ENCODE data around the gene MYRF. TPM values are rescaled to one million over a fixed set of nuclear protein-coding genes. Genes with fewer than 3 reads are reported as not detected.

MYRF gene
- total RNA-seq, 2 experiments from 2014 or later, result 0.31 to 0.49 TPM

GRCh38 chr11:61834278-61835048 lies 82.0 kb downstream of the MYRF start:
- ATAC-seq (ENCODE audit: poor library complexity), result peak; percentile 76
- no peaks in the 10 kb centered on the region for H3K36me3 Mint-ChIP-seq (ENCODE audit: low read depth)
- no peak overlapping the region for H3K4me3 Mint-ChIP-seq
- POLR2A ChIA-PET, result interaction anchor here (0.5 to 0.7 kb wide), 2 partner anchors 43 to 237 kb away, joined by 3 read pairs; partner anchors contain the start of gene TMEM258
- Histone ChIP-seq H3K36me3 (ENCODE audit: insufficient read depth, low read length) (no peaks in the 10 kb centered on the region), H3K27ac (ENCODE audit: low read depth in 1 of 2, low read length in 2 of 2) (no peak overlapping the region), H3K27me3 (ENCODE audit: control insufficient read depth in 1 of 2, insufficient read depth in 2 of 2, low read length in 2 of 2) (peaks cover 8% of the 10 kb centered on the region in 2 experiments), H3K4me3 (ENCODE audit: low read length) (no peak overlapping the region), H3K4me1 (ENCODE audit: insufficient read depth, low read length) (peaks cover 25% of the 10 kb centered on the region), H3K9me3 (ENCODE audit: control insufficient read depth in 1 of 2, insufficient read depth in 1 of 2, low read length in 2 of 2) (peaks cover 0 to 5% of the 10 kb centered on the region in 2 experiments)
- DNase-seq, result peak in 8 of 14 experiments; percentile 13 to 68 (median 52)
- intact Hi-C loops (cut with DNase I, micrococcal nuclease), result no loop called here
- CTCF ChIA-PET, result no interaction called here
- H3K4me1 Mint-ChIP-seq (ENCODE audit: low read depth), result peaks cover 22% of the 10 kb centered on the region
- peak overlapping the region; percentile 22 for H3K27ac Mint-ChIP-seq
- no peaks in the 10 kb centered on the region for H3K9me3 Mint-ChIP-seq
- TF ChIP-seq, protein P1, sequence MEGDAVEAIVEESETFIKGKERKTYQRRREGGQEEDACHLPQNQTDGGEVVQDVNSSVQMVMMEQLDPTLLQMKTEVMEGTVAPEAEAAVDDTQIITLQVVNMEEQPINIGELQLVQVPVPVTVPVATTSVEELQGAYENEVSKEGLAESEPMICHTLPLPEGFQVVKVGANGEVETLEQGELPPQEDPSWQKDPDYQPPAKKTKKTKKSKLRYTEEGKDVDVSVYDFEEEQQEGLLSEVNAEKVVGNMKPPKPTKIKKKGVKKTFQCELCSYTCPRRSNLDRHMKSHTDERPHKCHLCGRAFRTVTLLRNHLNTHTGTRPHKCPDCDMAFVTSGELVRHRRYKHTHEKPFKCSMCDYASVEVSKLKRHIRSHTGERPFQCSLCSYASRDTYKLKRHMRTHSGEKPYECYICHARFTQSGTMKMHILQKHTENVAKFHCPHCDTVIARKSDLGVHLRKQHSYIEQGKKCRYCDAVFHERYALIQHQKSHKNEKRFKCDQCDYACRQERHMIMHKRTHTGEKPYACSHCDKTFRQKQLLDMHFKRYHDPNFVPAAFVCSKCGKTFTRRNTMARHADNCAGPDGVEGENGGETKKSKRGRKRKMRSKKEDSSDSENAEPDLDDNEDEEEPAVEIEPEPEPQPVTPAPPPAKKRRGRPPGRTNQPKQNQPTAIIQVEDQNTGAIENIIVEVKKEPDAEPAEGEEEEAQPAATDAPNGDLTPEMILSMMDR (IDR thresholded peaks at IDR 0.05), result no peak
- H3K27me3 Mint-ChIP-seq, result peaks cover 41% of the 10 kb centered on the region

- H3K9me3 Mint-ChIP-seq, result no peaks in the 10 kb centered on the region
- TF ChIP-seq, protein P1 (IDR thresholded peaks at IDR 0.05), result no peak
- H3K4me3 Mint-ChIP-seq, result no peak overlapping the region
- Histone ChIP-seq H3K27me3 (ENCODE audit: control insufficient read depth in 1 of 2, insufficient read depth in 2 of 2, low read length in 2 of 2) (peaks cover under 1 to 2% of the 10 kb centered on the region in 2 experiments), H3K4me3 (ENCODE audit: low read length) (no peak overlapping the region), H3K36me3 (ENCODE audit: insufficient read depth, low read length) (no peaks in the 10 kb centered on the region), H3K4me1 (ENCODE audit: insufficient read depth, low read length) (peaks cover 24% of the 10 kb centered on the region), H3K9me3 (ENCODE audit: control insufficient read depth in 1 of 2, insufficient read depth in 1 of 2, low read length in 2 of 2) (peaks cover 0 to 4% of the 10 kb centered on the region in 2 experiments), H3K27ac (ENCODE audit: low read depth in 1 of 2, low read length in 2 of 2) (no peak overlapping the region)
- ChIA-PET POLR2A (no interaction called here), CTCF (no interaction called here)
- intact Hi-C loops (cut with DNase I, micrococcal nuclease), result no loop called here
- peaks cover 22% of the 10 kb centered on the region for H3K4me1 Mint-ChIP-seq (ENCODE audit: low read depth)
- no peak overlapping the region for H3K27ac Mint-ChIP-seq
- H3K27me3 Mint-ChIP-seq, result peaks cover 24% of the 10 kb centered on the region
- H3K36me3 Mint-ChIP-seq (ENCODE audit: low read depth), result no peaks in the 10 kb centered on the region
- ATAC-seq (ENCODE audit: poor library complexity) (no peak), DNase-seq (no peak)
Measured at GRCh38 chr11:61836193-61836592, 83.8 kb downstream of the MYRF start.

DNA sequence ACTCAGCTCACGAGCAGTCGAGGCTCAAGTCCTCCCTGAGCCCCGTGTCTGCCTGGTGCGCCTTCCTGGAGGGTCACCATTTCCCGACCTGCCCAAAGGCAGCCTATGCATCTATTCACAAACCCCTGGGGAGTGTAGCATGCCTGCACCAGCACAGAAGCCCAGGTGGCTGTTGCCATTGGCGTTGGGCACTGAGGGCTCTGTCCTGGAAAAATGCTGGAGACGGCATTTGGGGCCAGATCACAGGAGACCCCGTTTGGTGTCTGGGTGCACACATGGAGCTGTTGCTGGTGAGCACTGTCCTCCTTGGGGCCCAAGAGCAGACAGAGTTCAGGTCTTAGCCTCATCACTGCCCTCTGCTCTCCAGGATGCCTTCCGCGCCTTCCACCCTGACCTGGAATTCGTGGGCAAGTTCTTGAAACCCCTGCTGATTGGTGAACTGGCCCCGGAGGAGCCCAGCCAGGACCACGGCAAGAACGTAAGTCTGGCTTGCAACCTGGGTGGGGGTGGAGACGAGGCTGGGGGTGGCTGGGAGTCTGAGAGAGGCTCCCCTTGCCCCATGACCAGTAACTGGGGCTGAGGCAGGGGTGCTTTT lies 85.1 kb downstream of the MYRF start:
- ChIA-PET POLR2A (interaction anchor here (0.8 kb wide), 1 partner anchor 720 kb away, joined by 4 read pairs; no protein-coding TSS in a partner anchor), CTCF (no interaction called here)
- no peak overlapping the region for H3K4me3 ChIP-seq (ENCODE audit: low read length)
- no peak overlapping the region for H3K4me3 Mint-ChIP-seq
- H3K36me3 ChIP-seq (ENCODE audit: insufficient read depth, low read length), result no peaks in the 10 kb centered on the region
- no peaks in the 10 kb centered on the region for H3K27me3 ChIP-seq (ENCODE audit: control insufficient read depth in 1 of 2, insufficient read depth in 2 of 2, low read length in 2 of 2)
- peaks cover 17% of the 10 kb centered on the region for H3K4me1 ChIP-seq (ENCODE audit: insufficient read depth, low read length)
- no peaks in the 10 kb centered on the region for H3K36me3 Mint-ChIP-seq (ENCODE audit: low read depth)
- no peak overlapping the region for H3K27ac ChIP-seq (ENCODE audit: low read depth in 1 of 2, low read length in 2 of 2)
- no peak for ATAC-seq (ENCODE audit: poor library complexity)
- no peak overlapping the region for H3K27ac Mint-ChIP-seq
- intact Hi-C loops (cut with DNase I, micrococcal nuclease), result no loop called here
- peaks cover 14% of the 10 kb centered on the region for H3K27me3 Mint-ChIP-seq
- peaks cover 22% of the 10 kb centered on the region for H3K4me1 Mint-ChIP-seq (ENCODE audit: low read depth)
- TF ChIP-seq, protein P1 (IDR thresholded peaks at IDR 0.05), result no peak
- H3K9me3 ChIP-seq (ENCODE audit: control insufficient read depth in 1 of 2, insufficient read depth in 1 of 2, low read length in 2 of 2), result peaks cover 0 to 4% of the 10 kb centered on the region in 2 experiments
- DNase-seq, result peak in 1 of 14 experiments; percentile 5
- no peaks in the 10 kb centered on the region for H3K9me3 Mint-ChIP-seq

Other genes starting within 250 kb of the MYRF start
- not detected for gene LRRC10B, start 243.9 kb upstream of the MYRF start, total RNA-seq
- not detected for gene SYT7, start 171.6 kb upstream of the MYRF start, total RNA-seq
- gene DAGLA, start 72.2 kb upstream of the MYRF start, total RNA-seq, result under 1 TPM; 0.52 to 0.73 TPM
- gene TMEM258, start 40.0 kb downstream of the MYRF start, total RNA-seq, result 10 to 100 TPM; 55.2 to 56.0 TPM
- gene FEN1, start 40.3 kb downstream of the MYRF start, total RNA-seq, result 1 to 10 TPM; 7.5 to 9.1 TPM
- gene FADS1, start 64.4 kb downstream of the MYRF start, total RNA-seq, result under 1 TPM; 0.56 to 0.77 TPM
- gene FADS2, start 75.7 kb downstream of the MYRF start, total RNA-seq, result under 1 TPM; 0.08 to 0.33 TPM
- 1 to 10 TPM; 6.9 TPM for gene FADS3, start 138.9 kb downstream of the MYRF start, total RNA-seq
- not detected for gene RAB3IL1, start 164.9 kb downstream of the MYRF start, total RNA-seq
- under 1 TPM; 0.14 to 0.25 TPM for gene BEST1, start 197.7 kb downstream of the MYRF start, total RNA-seq
- 1,000 to 10,000 TPM; 2,313 to 2,400 TPM for gene FTH1, start 215.0 kb downstream of the MYRF start, total RNA-seq

Data from CD4-positive, alpha-beta T cell (primary cell).